Endothelial cell of coronary artery (primary cell): ENCODE measurements around the gene CEP76. TPM values are rescaled to one million over a fixed set of nuclear protein-coding genes. Genes with fewer than 3 reads are reported as not detected.

ENCODE experiments used
- total RNA-seq: library from RNA; depleted of rRNA; stranded (reverse); fragments of >200 nt; gene quantifications from 2 replicates; pipeline ENCODE4 v1.2.3, GENCODE V29; 2014

CEP76 gene
- total RNA-seq = 9.3 and 12.2 TPM in 2 replicates

GRCh38 chr18:12702221-12703095 is at the start of gene CEP76, which contains the start of gene PSMG2:
Gene CEP76 (minus strand): TSS chr18:12702723. CDS start chr18:12702548, 175 bp downstream.
Gene PSMG2 (plus strand): TSS chr18:12703042. CDS start chr18:12703108, 66 bp downstream.

GRCh38 chr18:12657684-12658425 is 44.7 kb downstream of the CEP76 start, which contains the start of gene SPIRE1:
Gene SPIRE1 (minus strand): TSS chr18:12658107. CDS start chr18:12657866, 241 bp downstream.

Other genes with a start within 250 kb of the CEP76 start
- gene SPIRE1, start 44.6 kb downstream of the CEP76 start, total RNA-seq = 23.2 and 29.5 TPM in 2 replicates
- 50.8 and 62.9 TPM in 2 replicates for gene PSMG2, start 319 bp upstream of the CEP76 start, total RNA-seq
- gene PTPN2, start 181.5 kb upstream of the CEP76 start, total RNA-seq = 18.4 and 21.1 TPM in 2 replicates
- gene SEH1L, start 245.3 kb upstream of the CEP76 start, total RNA-seq = 36.5 and 38.7 TPM in 2 replicates